Measurements from ENCODE around the gene DHX16. TPM values are rescaled to one million over a fixed set of nuclear protein-coding genes. Genes with fewer than 3 reads are reported as not detected.

DHX16 gene
- total RNA-seq, 1 donor from 2014 or later, result 38.4 TPM

DNA sequence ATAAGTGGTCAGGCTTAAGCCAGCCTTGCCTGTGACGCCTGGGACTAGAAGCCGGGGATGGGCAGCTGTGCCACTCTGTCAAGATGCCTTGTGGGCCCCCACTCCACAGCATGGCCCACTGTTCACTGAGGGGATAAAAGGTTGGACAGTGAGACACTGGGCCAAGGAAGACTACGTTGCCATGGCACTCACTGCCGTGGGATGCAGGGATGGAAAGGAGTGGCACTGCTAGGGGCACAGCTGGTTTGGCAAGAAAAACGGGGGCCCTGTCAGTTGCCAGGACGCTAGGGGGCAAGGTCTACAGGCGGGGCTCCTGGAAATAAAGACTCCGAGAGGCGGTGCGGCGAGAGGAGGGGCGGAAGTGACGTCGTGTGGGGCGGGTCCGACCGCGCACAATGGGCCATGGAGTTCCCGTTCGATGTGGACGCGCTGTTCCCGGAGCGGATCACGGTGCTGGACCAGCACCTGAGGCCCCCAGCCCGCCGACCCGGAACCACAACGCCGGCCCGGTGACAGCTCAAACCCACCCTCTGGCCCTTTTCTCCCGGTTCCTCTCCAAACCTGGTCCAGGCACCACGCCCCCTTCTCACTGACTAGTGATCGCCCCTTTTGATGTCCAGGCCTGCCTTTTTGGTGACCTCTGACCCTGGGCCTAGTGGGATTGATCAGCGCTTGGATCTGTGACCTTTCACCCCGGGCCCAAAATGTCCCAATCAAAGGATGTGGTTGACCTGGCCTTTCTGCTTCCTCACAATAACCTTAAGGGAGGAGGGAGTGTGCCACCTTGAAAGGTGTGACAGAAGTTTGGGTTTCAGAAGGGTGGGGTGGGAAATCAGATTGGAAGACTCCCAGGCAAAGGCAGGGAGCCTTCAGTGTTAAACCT, 46.1 kb downstream of the DHX16 start, which contains the start of gene ATAT1:
Gene ATAT1 (plus strand): TSS at position 391 of the 883 bp plus-strand sequence.
- Histone ChIP-seq H3K4me3 (ENCODE audit: low read depth, low read length) (peak within 1 kb of the TSS; percentile 61), H3K36me3 (ENCODE audit: control insufficient read depth, insufficient read depth, low read length) (peaks cover 12% of the 10 kb centered on the region), H3K27me3 (ENCODE audit: control insufficient read depth, insufficient read depth, low read length) (no peaks in the 10 kb centered on the region)
- DNase-seq (ENCODE audit: low read depth), result peak; percentile 67
- no peak for FAIRE-seq
- TF ChIP-seq, protein P1, sequence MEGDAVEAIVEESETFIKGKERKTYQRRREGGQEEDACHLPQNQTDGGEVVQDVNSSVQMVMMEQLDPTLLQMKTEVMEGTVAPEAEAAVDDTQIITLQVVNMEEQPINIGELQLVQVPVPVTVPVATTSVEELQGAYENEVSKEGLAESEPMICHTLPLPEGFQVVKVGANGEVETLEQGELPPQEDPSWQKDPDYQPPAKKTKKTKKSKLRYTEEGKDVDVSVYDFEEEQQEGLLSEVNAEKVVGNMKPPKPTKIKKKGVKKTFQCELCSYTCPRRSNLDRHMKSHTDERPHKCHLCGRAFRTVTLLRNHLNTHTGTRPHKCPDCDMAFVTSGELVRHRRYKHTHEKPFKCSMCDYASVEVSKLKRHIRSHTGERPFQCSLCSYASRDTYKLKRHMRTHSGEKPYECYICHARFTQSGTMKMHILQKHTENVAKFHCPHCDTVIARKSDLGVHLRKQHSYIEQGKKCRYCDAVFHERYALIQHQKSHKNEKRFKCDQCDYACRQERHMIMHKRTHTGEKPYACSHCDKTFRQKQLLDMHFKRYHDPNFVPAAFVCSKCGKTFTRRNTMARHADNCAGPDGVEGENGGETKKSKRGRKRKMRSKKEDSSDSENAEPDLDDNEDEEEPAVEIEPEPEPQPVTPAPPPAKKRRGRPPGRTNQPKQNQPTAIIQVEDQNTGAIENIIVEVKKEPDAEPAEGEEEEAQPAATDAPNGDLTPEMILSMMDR (IDR thresholded peaks at IDR 0.05; ENCODE audit: insufficient read depth, low read length, severe bottlenecking), result peak; percentile 54

DNA sequence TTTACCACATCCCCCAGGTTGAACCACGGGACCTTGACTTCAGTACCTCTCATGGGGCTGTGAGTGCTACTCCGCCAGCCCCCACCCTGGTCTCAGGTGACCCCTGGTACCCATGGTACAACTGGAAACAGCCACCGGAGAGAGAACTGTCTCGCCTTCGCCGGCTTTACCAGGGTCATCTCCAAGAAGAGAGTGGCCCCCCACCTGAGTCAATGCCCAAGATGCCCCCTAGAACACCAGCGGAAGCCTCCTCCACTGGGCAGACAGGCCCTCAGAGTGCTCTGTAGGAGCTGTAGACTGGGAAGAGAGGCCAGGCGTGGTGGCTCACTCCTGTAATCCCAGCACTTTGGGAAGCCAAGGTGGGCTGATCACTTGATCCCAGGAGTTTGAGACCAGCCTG, 47.3 kb downstream of the DHX16 start:
- Histone ChIP-seq H3K36me3 (ENCODE audit: control insufficient read depth, insufficient read depth, low read length) (peaks cover 13% of the 10 kb centered on the region), H3K4me3 (ENCODE audit: low read depth, low read length) (no peak overlapping the region), H3K27me3 (ENCODE audit: control insufficient read depth, insufficient read depth, low read length) (no peaks in the 10 kb centered on the region)
- TF ChIP-seq, protein P1 (IDR thresholded peaks at IDR 0.05; ENCODE audit: insufficient read depth, low read length, severe bottlenecking), result no peak
- DNase-seq (ENCODE audit: low read depth) (no peak), FAIRE-seq (no peak)

DNA sequence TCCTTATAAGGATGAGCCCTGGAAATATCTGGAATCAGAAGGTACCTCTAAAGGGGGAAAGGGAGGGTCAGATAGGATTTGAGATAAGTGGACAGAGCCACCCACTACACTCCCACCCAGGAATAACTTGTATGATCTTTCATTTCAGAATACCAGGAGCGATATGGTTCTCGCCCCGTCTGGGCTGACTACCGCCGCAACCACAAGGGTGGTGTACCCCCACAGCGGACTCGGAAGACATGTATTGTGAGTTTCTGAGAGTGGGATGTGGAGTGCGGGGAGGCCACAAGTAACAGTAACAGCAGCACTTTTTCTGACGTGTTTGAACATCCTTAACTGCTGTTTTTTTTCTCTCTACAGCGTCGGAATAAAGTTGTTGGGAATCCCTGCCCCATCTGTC, 53.2 kb downstream of the DHX16 start:
- DNase-seq (ENCODE audit: low read depth) (no peak), FAIRE-seq (no peak)
- no peaks in the 10 kb centered on the region for H3K27me3 ChIP-seq (ENCODE audit: control insufficient read depth, insufficient read depth, low read length)
- peaks cover 18% of the 10 kb centered on the region for H3K36me3 ChIP-seq (ENCODE audit: control insufficient read depth, insufficient read depth, low read length)
- TF ChIP-seq, protein P1 (IDR thresholded peaks at IDR 0.05; ENCODE audit: insufficient read depth, low read length, severe bottlenecking), result no peak
- no peak overlapping the region for H3K4me3 ChIP-seq (ENCODE audit: low read depth, low read length)

DNA sequence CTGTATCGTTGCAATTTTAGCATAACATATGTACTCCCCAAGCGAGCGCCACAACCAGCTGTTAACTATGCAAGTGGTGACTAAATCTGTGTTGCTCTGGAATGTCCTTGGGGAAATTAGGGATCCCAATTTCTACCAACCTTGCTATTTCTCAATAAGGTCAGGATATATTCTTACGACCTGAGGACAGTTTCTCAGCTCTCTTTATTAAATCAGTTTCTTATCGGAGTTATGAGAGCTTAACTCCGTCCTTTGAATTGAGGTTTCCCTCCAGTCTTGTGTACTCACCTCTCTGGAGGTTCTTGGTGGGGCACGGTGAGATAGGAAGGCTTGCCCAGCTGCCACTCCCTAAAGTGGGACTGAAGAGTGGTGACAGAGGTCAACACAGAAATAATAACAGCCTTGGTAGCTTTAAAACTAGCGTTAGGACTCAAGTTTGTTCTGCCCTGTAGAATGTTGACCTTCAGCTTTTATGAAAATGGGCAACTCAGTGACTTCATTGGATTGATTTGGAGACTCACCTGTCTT, 54.5 kb downstream of the DHX16 start:
- TF ChIP-seq, protein P1 (IDR thresholded peaks at IDR 0.05; ENCODE audit: insufficient read depth, low read length, severe bottlenecking), result no peak
- DNase-seq (ENCODE audit: low read depth) (no peak), FAIRE-seq (no peak)
- Histone ChIP-seq H3K36me3 (ENCODE audit: control insufficient read depth, insufficient read depth, low read length) (peaks cover 18% of the 10 kb centered on the region), H3K4me3 (ENCODE audit: low read depth, low read length) (peak overlapping the region; percentile 73), H3K27me3 (ENCODE audit: control insufficient read depth, insufficient read depth, low read length) (no peaks in the 10 kb centered on the region)

DNA sequence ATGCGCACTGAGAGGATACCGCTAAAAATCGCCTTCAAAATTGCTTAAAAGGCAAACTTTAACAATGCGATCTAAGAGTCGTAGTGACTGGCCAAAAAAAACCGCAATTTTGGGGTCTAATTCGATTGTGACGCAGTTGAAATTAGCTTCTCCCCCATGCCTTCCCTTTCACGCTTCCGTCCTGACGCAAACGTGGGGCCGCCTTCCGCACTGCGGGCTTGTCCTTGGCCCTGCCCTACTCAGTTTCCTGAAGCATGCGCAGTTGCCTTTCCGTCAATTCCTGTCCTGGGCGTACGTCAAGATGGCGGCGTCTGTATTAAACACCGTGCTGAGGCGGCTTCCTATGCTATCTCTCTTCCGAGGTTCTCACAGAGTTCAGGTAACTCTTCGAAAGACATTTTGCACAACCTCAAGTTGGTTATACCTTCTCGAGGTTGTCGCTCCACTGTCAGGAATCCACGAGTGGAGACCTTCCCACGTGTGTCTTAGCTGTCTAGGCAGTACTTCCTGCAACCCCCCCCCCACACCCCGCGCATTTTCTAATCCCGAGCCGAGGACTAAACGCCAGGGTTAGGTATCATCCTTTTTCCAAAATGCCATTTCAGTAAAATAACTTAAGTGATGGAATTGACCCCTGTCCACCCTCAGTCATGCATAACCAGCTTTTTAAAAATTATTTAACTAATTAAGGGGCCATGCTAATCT, 55.1 kb downstream of the DHX16 start, which contains the start of gene MRPS18B:
Gene MRPS18B (plus strand): TSS at position 276 of the 705 bp plus-strand sequence. CDS start 26 bp downstream, at position 302.
- no peak for FAIRE-seq
- TF ChIP-seq, protein P1 (IDR thresholded peaks at IDR 0.05; ENCODE audit: insufficient read depth, low read length, severe bottlenecking), result no peak
- H3K4me3 ChIP-seq (ENCODE audit: low read depth, low read length), result peak within 1 kb of the TSS; percentile 73
- H3K27me3 ChIP-seq (ENCODE audit: control insufficient read depth, insufficient read depth, low read length), result no peaks in the 10 kb centered on the region
- H3K36me3 ChIP-seq (ENCODE audit: control insufficient read depth, insufficient read depth, low read length), result peaks cover 18% of the 10 kb centered on the region
- peak; percentile 95 for DNase-seq (ENCODE audit: low read depth)
